ENCODE measurements around the gene HOXB9.

Gene HOXB9

DNA sequence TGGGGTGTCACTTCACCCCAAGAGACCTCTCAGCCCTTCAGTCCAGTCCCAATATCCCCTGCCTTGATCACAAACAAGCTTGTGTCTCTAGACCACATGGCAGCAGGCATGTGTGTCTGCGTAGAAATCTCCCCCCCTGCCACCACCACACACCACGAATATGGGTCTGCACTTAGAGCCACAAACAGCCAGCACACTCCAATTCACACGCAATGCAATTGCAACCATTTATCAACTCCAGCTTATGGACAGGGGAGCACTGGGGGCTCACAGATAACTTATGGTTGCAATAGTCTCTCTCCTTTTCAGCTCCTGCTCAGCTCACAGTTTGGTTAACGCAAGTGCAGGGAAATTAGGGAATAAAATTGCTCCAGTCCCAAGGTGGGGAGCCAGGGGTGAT, 2.6 kb downstream of the HOXB9 start:
- no peak for DNase-seq

DNA sequence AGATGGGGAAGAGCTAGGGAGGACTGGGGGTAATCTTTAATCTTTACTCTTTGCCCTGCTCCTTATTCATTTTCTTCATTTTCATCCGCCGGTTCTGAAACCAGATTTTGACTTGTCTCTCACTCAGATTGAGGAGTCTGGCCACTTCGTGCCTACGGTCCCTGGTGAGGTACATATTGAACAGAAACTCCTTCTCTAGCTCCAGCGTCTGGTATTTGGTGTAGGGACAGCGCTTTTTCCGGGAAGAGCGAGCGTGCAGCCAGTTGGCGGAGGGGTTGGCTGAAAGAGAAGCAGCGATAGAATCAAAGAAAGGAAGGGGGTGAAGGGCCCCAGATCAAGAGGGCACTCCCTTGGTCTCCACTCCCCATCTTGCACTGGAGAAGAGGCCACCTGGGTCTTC, 3.3 kb downstream of the HOXB9 start:
- no peak for DNase-seq

DNA sequence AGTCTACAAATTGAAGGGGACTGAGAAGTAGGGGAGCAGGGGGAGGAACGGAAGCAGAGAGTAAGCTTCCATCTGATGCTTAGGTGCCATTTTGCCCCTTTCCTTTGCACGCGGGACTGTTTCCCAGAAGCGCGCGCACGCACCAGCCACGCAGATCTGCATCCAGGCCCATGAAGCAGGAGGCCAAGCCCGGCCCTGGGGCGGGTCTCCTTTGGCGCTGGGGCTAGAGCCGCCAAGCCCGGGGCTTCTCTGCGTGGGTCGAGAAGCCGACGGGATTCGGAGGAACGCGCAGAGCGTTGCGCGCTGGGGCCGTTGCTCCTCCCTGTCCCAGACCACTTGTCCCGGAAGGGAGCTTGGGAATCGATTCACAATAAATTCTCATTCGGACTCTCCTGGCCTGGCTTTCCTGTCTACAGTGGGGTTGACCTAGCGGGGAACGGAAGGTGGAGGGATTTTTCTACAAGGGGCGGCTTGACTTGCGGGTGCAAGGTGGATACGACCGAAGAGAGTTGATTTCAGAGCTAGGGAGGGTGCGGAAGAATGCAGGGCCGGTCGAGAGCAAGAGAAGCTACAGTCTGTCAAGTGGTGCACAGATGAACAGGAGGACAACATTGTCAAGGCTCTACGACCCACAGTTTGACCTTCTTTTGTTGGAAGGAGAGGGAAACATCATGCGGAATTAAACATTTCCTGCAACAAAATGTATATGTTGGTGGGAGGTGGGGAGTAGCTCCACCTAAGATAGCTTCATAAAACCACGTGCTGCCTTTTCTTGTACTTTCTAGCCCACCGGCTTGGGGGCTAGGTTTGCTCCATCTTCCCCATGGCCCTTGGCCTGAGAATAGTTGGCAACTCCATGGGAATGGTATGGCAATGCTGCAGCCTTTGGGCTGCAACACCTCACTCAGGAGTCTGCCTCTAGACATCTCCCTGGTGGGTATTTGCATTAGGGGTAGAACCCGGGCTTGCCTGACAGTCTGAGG, 4.5 kb downstream of the HOXB9 start:
- DNase-seq = no peak

DNA sequence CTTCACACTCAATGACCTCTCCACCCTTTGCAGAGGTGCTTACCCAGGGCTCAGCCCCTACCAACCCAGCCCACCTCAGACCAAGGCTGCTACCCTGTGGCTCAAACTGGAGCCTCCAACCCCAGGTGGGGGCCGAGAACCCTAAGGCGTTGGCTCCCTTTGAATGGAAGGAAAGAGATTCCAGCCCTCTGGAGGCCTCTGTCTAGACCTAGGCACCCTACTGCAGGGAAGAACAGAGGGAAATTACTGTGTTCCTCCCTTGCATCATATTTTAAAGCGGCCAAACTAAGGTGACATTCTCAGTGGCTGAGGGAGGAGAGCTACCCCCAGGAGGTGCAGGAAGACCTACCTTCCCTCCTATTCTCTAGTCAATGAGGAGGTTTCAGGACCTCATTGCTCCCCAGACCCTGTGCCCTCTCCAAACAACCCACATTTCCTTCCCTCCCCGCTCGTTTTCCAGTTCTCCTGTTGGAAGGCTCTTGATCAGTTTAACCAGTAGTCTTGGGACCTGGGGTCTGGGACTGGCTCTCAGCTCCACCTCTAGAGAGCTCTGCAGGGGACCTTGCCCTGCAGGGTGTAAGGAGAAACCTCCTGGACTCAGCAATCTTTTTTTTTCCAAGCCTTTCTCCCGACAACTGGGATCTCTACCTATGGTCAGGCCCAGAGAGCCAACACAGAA, 5.6 kb downstream of the HOXB9 start:
- no peak for DNase-seq

DNA sequence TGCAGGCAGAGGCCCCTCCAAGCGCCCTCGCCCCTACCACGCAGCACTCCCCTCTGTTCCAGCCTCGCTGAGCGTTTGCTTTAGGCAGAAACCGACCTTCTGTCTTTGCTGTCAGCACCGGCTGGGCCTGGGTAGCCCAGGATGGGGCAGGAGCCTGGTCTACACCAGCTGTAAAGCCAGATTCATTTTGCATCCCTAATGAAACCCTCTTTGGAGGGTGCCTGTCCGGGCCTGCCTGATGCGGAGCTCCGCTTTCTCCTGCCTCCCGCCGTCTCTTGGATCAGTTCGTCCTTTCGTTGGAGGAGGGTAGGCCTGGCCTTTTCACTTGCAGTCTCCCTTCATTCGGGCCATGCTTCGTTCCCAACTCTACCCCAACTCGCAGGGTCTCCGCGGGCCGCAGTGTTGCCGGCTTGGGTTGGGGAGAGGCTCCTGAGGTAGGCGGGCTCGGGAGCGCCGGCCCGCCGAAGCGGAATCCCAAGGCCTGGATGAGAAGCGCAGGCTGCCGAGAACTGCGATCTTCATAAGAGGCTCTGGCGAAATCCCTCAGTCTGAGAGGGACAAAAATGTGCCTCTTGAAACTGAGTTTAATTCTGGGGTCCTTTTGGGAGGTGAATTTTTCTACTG, 6.2 kb downstream of the HOXB9 start:
- no peak for DNase-seq

DNA sequence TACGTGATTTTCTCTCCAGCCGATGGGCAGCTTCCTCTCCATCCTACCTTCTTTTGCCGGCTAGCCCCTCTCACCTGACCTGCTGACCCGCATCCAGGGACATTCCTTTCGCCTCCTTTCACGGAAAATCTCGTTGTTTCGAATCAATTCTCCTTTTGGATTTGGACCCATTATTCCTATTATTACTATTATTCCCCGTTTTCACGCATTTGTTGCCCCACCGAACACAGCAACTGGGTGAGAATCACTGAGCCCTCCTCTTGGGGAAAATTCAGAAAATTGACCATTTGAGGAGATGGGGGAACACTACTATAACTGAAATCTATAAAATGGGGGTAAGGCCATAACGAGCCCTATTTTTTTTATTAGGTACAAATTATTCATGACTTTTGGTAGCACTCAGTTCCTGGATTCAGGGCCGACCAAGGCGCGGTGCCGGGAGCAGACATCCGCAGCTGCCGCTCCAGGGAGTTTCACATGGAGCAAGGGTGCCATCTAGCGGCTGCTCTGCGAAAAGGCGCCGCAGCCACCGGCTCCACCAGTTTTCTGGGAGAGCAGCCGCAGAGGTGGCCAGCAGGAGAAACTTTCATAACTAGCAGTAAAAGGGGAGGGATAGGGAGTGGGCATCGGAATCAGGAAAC, 7.8 kb downstream of the HOXB9 start:
- DNase-seq = peak; percentile 62 to 82 (median 73)

DNA sequence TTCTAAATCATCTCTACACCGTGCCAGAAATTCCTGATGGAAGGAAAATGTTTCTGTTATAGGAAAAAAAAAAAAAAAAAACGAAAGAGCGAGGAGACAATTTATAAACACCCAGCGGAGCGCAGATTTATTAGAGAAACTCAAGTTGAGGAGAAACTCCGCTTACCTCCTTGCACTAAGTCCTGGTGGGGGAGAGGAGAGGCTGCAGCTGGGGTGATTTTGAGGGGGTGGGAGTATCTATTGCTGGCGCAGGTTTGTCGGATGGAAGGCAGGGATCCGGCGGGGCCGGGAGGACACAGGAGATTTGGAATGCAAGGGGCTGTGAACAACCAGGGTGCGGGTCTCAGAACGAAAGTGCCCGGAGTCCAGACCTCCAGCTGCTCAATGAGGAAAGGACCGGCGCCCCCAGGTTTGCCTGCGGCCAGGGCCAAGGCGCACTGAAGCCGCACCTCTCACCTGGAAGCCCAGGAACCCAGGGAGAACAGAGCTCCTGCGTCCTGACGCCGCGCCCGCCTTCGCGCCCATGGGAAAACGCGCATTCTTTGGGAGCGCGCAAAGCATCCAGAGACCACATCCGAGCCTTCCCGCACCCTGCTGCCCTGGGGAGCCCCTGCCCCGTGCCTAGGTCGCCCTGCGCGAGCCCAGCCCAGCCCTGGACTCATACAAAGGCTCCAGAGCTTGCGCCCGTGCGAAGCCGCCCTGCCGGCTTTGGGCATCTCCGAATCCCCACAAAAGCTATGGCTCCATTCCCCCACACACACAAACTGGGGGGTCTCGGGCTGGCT, 8.5 kb downstream of the HOXB9 start:
- DNase-seq = no peak

DNA sequence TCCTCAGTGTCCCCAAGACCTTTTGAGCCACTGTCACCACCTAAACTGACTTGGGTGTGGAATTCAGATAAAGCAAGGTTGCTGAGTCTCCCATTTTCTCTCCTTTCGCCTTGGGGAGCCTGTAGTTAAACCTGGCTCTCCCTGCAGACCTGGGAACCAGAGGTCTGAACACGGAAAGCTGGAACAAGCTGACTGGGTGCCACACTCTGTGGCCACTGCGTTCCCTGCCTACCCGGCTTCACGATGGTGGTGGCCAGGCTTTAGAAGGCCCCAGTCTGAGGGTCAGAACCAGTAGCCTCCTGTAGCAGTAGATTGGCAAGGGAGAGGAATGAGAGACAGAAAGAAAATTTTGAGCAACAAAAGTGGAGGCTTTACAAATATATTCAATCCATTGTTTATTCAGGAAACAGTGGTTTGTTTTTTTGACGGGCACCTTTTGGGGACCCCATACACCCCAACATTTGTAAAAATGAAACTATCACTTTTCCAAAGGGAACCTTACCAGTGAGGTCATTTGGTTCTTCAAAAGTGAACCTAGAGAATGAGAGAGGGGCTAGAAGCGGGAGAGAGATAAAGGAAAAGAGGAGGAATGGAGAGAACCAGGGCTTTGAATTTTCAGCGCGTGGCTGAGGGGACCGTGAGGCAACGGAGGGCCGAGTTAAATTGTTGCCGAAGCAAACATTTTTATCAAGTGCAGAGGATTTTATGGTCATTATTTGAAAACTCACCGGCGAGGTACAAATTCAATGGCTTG, 9.3 kb downstream of the HOXB9 start:
- no peak for DNase-seq

DNA sequence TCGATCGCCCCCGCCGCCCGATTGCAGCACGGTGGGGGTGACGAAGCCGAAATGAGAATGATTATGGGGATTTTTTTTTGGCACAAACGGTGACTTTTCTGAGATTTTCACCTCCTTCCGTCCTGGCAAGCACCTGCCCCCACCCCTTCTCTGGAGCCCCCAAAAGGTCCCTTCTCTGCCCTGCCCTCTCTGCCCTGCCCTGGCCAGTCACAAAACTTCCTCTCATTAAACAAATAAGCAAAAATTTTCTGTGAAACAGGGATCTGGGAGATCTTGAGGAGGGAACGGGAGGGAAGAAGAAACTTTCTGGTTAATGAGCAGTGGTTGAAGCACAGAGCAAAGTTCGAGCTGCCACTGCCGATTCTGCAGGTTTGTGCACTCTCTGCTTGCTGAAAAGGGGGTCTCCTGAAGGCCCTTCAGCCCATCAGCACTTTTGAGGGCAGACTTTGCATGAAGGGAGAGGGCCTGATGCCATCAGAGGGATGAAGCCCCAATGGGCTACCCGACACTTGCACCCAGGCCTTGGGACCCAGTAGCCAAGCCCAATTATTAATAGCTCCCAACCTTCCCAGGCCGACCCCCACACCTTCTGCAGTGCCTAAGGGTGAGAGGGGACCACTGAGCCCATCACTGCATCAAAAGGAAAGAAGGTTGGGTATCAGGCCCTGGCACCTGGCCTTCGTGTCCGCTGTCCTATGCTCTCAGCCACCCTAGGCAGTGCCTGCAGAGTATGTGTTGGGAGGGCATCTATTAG, 10.0 kb downstream of the HOXB9 start:
- no peak for DNase-seq

DNA sequence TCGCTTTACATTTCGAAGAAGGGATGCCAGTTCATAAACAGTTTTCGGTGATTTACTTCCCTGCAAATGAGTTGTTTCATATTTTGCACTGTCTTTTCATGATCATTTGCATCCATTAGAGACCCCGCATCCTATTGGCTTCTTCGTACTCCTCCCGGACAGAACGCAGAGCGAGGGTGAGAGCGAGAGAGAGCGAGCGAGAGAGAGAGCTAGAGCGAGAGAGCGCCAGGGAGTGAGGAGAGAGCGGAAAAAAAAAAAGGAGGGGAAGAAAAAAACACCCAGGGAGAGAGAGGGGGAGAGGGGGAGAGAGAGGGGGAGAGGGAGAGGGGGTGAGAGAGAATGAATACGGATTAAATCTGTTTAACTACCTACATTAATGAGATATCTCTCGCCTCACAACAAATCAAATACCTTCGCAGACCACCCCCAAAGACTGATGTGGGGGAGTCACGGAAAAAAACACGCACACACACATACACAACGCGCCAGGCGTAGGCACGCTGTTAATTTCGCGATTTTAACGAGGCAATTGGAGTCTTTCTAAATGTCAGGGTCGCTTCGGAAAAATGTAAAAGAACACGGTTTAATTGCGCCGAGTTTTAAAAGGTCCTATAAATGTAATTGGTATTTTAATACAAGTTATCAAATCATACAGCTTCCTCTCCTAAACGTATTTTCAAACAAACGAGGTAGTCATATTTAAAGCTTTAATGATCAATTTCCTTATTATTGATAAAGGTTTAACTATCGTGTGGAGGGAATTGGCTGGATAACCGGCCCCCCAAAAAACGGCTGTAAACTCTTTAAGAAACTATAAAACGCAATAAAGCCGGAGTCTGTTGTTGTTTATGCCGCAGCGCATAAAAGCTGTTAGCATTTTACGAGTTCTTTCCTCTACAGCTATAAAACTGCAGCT, 10.9 kb downstream of the HOXB9 start, which contains the start of gene HOXB8:
HOXB8 (minus strand) TSS at position 246 of the 916 bp plus-strand sequence. CDS start 588 bp downstream, outside the sequence.
- DNase-seq = no peak

DNA sequence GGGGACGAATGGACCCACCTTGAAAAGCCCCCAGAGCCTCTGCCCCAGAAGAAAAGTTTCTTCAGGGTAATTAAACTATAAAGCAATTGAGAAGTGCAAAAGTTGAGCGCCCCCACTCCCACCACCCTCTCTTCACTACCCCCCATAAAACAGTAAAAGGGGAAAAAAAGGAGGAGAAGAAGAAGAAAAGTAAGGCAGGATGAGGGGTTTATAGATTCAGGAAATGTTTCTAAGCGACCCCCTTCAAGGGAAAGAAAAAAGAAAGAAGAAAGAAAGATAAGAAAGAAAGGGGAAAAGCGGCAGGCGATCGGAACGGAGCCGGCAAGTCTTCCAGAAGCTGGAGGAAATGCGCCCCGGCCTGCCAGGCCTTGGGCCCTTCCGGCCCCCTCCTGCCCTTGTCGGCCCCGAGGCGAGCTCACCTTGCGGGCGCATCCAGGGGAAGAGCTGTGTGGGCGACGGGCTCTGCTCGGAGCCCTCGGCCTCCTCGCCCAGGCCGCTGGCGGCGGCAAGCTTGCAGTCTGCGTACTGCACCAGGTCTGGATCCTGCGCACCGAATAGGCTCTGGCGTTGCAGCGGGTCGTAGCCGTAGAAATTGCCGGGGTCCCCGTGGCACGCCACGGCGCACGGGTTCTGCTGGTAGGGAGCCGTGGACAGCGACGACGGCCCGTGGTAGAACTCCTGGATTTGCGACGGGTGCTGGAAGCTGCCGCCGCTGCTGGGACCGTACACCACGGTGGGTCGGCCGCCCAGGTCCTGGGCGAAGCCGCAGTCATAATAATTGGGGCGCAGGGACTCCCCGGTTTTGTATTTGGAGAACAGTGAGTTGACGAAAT, 12.1 kb downstream of the HOXB9 start:
- DNase-seq = peak in 1 of 5 donors; percentile 43

DNA sequence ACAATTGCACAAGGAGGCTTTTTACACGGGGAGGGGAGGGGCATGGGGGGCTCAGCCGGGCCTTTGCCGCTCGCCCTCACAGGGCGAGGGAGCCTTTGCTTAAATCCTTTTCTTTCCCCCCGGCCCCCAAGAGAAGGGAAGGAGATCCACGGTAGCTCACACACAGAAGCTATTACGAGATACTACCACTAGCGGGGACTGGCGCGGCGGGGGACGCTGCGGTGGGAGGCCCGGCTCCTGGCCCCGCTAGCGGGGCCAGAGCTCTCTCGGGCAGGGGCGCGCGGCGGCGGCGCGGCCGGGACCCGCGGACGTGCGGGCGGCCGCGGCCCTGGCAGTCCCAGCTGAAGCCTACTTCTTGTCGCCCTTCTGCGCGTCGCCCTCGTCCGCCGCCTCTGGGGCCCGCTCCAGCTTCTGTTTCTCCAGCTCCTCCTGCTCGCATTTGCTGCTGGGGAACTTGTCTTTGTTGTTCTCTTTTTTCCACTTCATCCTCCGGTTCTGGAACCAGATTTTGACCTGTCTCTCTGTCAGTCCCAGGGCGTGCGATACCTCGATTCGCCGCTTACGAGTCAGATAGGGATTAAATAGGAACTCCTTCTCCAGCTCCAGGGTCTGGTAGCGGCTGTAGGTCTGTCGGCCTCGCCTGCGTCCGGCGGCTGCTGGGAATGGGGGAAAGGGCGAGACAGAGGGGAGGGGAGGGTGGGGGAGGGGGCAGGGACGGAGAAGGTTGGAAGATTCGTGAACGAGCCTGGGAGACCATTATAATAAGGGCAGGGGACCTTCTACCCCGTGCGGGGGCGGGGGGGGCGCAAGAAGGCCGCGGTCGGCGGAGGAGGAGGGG, 13.1 kb downstream of the HOXB9 start:
- DNase-seq = peak in 4 of 5 donors; percentile 37 to 46 (median 40)

DNA sequence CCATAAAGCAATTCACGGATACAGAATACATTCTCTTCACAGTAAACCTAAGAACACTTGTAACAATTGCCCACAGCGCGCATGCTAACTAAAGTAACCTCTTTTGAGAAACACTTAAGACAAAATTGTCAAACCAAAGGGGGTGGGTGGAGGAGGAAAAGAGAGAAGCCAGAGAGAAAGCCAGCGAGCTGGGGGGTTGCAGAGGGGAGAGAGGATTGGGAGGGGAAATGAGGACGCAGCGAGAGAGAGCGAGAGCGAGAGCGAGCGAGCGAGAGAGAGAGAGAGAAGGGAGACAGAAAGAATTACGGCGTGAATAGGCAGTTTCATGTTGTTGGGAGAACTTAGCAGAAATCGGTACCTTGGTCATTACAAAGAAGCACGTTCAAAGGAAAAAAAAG, 13.7 kb downstream of the HOXB9 start:
- no peak for DNase-seq

DNA sequence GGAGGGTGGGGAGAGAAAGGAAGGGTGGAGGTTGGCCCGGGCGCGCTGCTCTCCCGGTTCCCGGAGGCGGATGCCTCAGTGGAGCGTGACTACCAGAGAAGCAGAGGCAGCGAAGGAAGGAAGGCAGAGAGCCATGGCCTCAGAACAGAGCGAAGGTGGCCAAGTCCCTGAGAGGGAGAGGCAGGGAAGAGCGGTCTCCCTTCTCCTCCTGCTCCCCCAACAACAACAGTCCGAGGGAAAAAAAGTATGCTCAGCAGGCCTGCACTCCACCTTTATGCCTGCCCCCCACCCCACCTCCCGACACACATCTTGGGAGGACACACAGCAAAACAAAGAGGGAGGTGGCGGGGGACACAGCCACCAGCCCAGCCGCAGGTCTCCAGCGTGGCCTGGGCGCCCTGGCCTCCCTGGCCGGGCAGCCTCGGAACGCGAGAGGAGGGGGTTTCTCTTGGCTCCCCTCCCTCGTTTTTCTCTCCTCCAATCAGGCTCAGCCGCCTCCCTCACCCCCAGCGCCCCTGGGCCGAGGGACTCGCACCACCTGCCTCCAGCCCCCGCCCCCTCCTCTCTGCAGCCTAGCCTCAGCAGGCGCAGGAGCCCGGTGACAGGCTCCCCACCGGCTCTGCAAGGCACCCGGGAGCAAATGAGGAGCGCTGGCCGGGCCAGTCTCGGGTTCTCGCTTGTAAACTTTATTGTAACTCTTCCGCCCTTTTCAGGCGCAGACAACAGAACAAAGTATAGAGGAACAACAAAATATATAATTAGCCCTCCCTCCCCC, 14.3 kb downstream of the HOXB9 start:
- DNase-seq = no peak

DNA sequence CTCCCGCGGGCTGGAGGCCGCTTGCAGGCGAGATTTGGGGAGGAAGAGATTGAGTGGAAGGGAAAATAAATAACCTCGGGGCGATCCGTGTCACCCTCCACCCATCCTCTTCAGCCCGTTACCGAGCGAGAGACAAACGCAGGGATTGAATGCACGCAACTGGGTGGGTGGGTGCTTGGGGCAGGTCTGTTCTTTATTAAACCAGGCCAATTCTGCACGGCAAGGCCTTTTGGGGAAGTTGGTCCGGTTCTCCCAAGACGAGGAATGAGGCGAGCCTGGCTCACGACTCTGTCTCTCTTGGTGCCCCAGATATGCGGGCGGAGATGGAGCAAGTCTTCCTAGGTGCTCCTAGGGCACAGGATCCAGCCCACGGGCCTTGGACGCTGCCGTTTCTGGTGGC, 14.9 kb downstream of the HOXB9 start:
- DNase-seq = no peak
